PC-9 (cell line): ENCODE results near the gene NANOS3.

Experiments used
- CTCF ChIP-seq: fragments of 200-600 bp; sonication (generic); conservative IDR thresholded peaks from 2 replicates; pipeline ENCODE4 v1.6.1; 2017; ENCODE audit warnings: mixed run types, antibody characterized with exemption, mild to moderate bottlenecking, moderate library complexity
- EZH2 ChIP-seq: fragments of 200-600 bp; sonication (generic); IDR thresholded peaks from 2 replicates; pipeline ENCODE4 v1.8.0; 2017; ENCODE audit warnings: antibody characterized with exemption, low read depth

GRCh38 chr19:13850910-13851733, 25.8 kb upstream of the NANOS3 start:
- TF ChIP-seq CTCF (0 out of 2 replicates have a peak, but pooled peaks have one; percentile 18), EZH2 (no peak)
